Heart left ventricle (tissue), 16 donors: Measurements from ENCODE around the gene STAC. TPM values are rescaled to one million over a fixed set of nuclear protein-coding genes. Genes with fewer than 3 reads are reported as not detected.

Experiments
- ATAC-seq, 4 donors: fragments of 200-7000 bp; cut with Tn5 transposase; one replicate each; pipeline ENCODE4 v1.9.1; 2020 to 2022; ENCODE audit warnings: moderate library complexity in 4 of 4, mild to moderate bottlenecking in 3 of 4, moderate number of reproducible peaks in 1 of 4
- DNase-seq, 5 donors: peaks; one replicate each; pipeline ENCODE4 v3.0.0-alpha.2; 2020
- H3K27ac ChIP-seq, 12 donors: fragments of 200-600 bp; sonication (generic) in 4 of 12; one replicate each; pipeline versions ENCODE4 v1.5.0 to v1.8.0; 2016 to 2022; ENCODE audit warnings: mild to moderate bottlenecking in 2 of 12
- H3K27me3 ChIP-seq, 9 donors: fragments of 200-600 bp; sonication (generic) in 2 of 9; one replicate each; pipeline versions ENCODE4 v1.5.1 to v1.8.0; 2016 to 2022; ENCODE audit warnings: mild to moderate bottlenecking in 3 of 9
- H3K36me3 ChIP-seq, 9 donors: fragments of 200-600 bp; sonication (generic) in 2 of 9; one replicate each; pipeline versions ENCODE4 v1.5.0 to v1.8.0; 2018 to 2022; ENCODE audit warnings: mild to moderate bottlenecking in 2 of 9
- H3K4me1 ChIP-seq, 12 donors: fragments of 200-600 bp; sonication (generic) in 4 of 12; one replicate each; pipeline versions ENCODE4 v1.5.0 to v1.8.0; 2016 to 2022; ENCODE audit warnings: mild to moderate bottlenecking in 3 of 12
- H3K4me3 ChIP-seq, 12 donors: fragments of 200-600 bp; sonication (generic) in 4 of 12; one replicate each; pipeline versions ENCODE4 v1.5.0 to v1.8.0; 2017 to 2022; ENCODE audit warnings: mild to moderate bottlenecking in 9 of 12, moderate library complexity in 4 of 12
- H3K9me3 ChIP-seq, 12 donors: fragments of 200-600 bp; sonication (generic) in 4 of 12; one replicate each; pipeline versions ENCODE4 v1.5.0 to v1.8.0; 2016 to 2022; ENCODE audit warnings: mild to moderate bottlenecking in 1 of 12
- CTCF ChIP-seq, 12 donors: fragments of 200-600 bp; sonication (generic) in 4 of 12; IDR thresholded peaks; one replicate each; pipeline versions ENCODE4 v1.5.0 to v1.8.0; 2018 to 2022; ENCODE audit warnings: antibody characterized with exemption in 12 of 12, mild to moderate bottlenecking in 5 of 12
- POLR2A ChIP-seq, 2 donors: fragments of 450-650 bp; IDR thresholded peaks; one replicate each; pipeline ENCODE4 v1.6.1; 2017; ENCODE audit warnings: antibody characterized with exemption in 2 of 2, mild to moderate bottlenecking in 2 of 2, moderate library complexity in 2 of 2
- WGBS, 4 donors: extraction: QIAGEN DNeasy Blood & Tissue Kit in 2 of 4; methylation state at CpG; one replicate each; pipeline versions ENCODE4 v1.1.5 to v1.1.7; 2013 to 2018; 5-methylcytosine and 5-hydroxymethylcytosine counted together
- intact Hi-C, 10 donors: fragments of 100-400 bp; cut with DNase I; formaldehyde crosslinking; loops; one replicate each; pipeline versions ENCODE4 v1.11.1 to v1.14.2; 2022
- polyA plus RNA-seq, 2 donors: library from polyadenylated mRNA; stranded (reverse); fragments of 200-250 nt; gene quantifications; one replicate each; pipeline ENCODE4 v1.2.3, GENCODE V29; 2013
- total RNA-seq, 9 donors: library from RNA; depleted of rRNA in 2 of 9; stranded (reverse); fragments of >200 nt in 2 of 9; fragmentation: NEBNext Ultra II Directional in 3 of 9; extraction: Animal tissue kit (Norgen Biotek cat#: 25700) in 3 of 9; gene quantifications; one replicate each; pipeline versions ENCODE4 v1.1.0 to v1.2.4, GENCODE V29; 2016 to 2023
- donor health status: ischemic (EF 13 %, LVEDD 7.1; RV severe dilation, severe dysfunction).
- donor health status: healthy with polysubstance abuse.
- donor health status: DM: no; HTN: yes; CAD: no.
- donor health status: DM: no; HTN: no; CAD: no.
- donor health status: ischemic (EF 25% LVEDD 6.9; RV normal size, moderate dysfunction).
- donor health status: ischemic (EF 25% LVEDD 5.7; RV mildly dilated, moderate dysfunction).
- donor health status: healthy.
- donor health status: DM: yes; HTN: yes; CAD: no.
- donor health status: ischemic (EF 35%, LVEDD 5.7; RV mildly dilated, moderate dysfunction).
- donor health status: nonischemic (EF 11% LVEDD 7.7; RV severe dilation, severe dysfunction).
- donor health status: DM: yes; HTN: yes; CAD: no.
- donor health status: PGD.
- donor health status: ischemic (EF 29% LVEDD 5.4; RV normal size, mild dysfunction).
- donor health status: nonischemic (EF 23%, LVEDD 6.1; RV moderate dilation, normal function).

The STAC gene
- total and polyA plus RNA-seq, 11 donors: 0.11 to 1.3 (median 0.44) TPM; not detected in 1

- intact Hi-C loops: no loop called here
- no peak overlapping the region for H3K4me3 ChIP-seq
- no peaks in the 10 kb centered on the region for H3K4me1 ChIP-seq
- H3K9me3 ChIP-seq: peaks cover 0 to under 1% (median 0%) of the 10 kb centered on the region in 12 donors
- WGBS, 4 donors: 36 to 51% (median 44%) methylated on average over 2 of the region's 2 CpGs
- DNase-seq (no peak), ATAC-seq (no peak)
- no peaks in the 10 kb centered on the region for H3K36me3 ChIP-seq
- no peak for TF ChIP-seq POLR2A (IDR thresholded peaks at IDR 0.05)
- no peak for TF ChIP-seq CTCF (IDR thresholded peaks at IDR 0.05)
- no peak overlapping the region for H3K27ac ChIP-seq
- H3K27me3 ChIP-seq: peaks cover 0 to 4% (median 0%) of the 10 kb centered on the region in 9 donors
These were observed 178.7 kb downstream of the STAC start for GRCh38 chr3:36558961-36559360.

- intact Hi-C loops: no loop called here
- Histone ChIP-seq H3K9me3 (peaks cover 0 to 3% (median 0%) of the 10 kb centered on the region in 12 donors), H3K36me3 (no peaks in the 10 kb centered on the region), H3K4me1 (no peaks in the 10 kb centered on the region), H3K27ac (no peak overlapping the region), H3K4me3 (no peak overlapping the region), H3K27me3 (peaks cover 0 to 4% (median 0%) of the 10 kb centered on the region in 9 donors)
- TF ChIP-seq CTCF (IDR thresholded peaks at IDR 0.05) (no peak), POLR2A (IDR thresholded peaks at IDR 0.05) (no peak)
- ATAC-seq (no peak), DNase-seq (no peak)
- WGBS, 4 donors: 60 to 70% (median 69%) methylated on average over 4 of the region's 4 CpGs
These were observed 180.4 kb downstream of the STAC start for GRCh38 chr3:36560685-36561084.

GRCh38 chr3:36561601-36562000, 181.3 kb downstream of the STAC start:
- TF ChIP-seq CTCF (IDR thresholded peaks at IDR 0.05): no peak
- no peak for TF ChIP-seq POLR2A (IDR thresholded peaks at IDR 0.05)
- no peak overlapping the region for H3K4me3 ChIP-seq
- DNase-seq (no peak), ATAC-seq (no peak)
- H3K4me1 ChIP-seq: no peaks in the 10 kb centered on the region
- peaks cover 0 to 9% (median 0%) of the 10 kb centered on the region in 12 donors for H3K9me3 ChIP-seq
- no peak overlapping the region for H3K27ac ChIP-seq
- intact Hi-C loops: no loop called here
- no peaks in the 10 kb centered on the region for H3K36me3 ChIP-seq
- 91 to 93% (median 92%) methylated on average over 2 of the region's 2 CpGs for WGBS, 4 donors
- H3K27me3 ChIP-seq: peaks cover 0 to 4% (median 0%) of the 10 kb centered on the region in 9 donors

GRCh38 chr3:36562945-36563344, 182.6 kb downstream of the STAC start:
- Histone ChIP-seq H3K27me3 (no peaks in the 10 kb centered on the region), H3K27ac (no peak overlapping the region), H3K4me3 (no peak overlapping the region), H3K36me3 (no peaks in the 10 kb centered on the region), H3K4me1 (no peaks in the 10 kb centered on the region), H3K9me3 (peaks cover 0 to 14% (median 0%) of the 10 kb centered on the region in 12 donors)
- DNase-seq (no peak), ATAC-seq (no peak)
- 55 to 74% (median 66%) methylated on average over 1 of the region's 1 CpG for WGBS, 4 donors
- TF ChIP-seq CTCF (IDR thresholded peaks at IDR 0.05): no peak
- no peak for TF ChIP-seq POLR2A (IDR thresholded peaks at IDR 0.05)
- intact Hi-C loops: no loop called here
